ENCODE results near the gene TANC1. TPM values are rescaled to one million over a fixed set of nuclear protein-coding genes. Genes with fewer than 3 reads are reported as not detected.

TANC1 gene
- total RNA-seq, 1 donor from 2014 or later: 56.2 TPM

GRCh38 chr2:159230145-159230877, 261.9 kb downstream of the TANC1 start:
- DNase-seq: no peak
- no peak for ATAC-seq (ENCODE audit: poor library complexity)
- intact Hi-C loops (cut with DNase I): no loop called here

- DNase-seq (no peak), ATAC-seq (ENCODE audit: poor library complexity) (peak; percentile 24)
These were observed 264.2 kb downstream of the TANC1 start for GRCh38 chr2:159232456-159233170.

GRCh38 chr2:159234868-159235267, 266.4 kb downstream of the TANC1 start:
- intact Hi-C loops (cut with DNase I): no loop called here
- DNase-seq: no peak
- no peak for ATAC-seq (ENCODE audit: poor library complexity)

More at GRCh38 chr2:159232456-159233170, 264.2 kb downstream of the TANC1 start:
- intact Hi-C loops (cut with DNase I): no loop called here

- DNase-seq (no peak), ATAC-seq (ENCODE audit: poor library complexity) (no peak)
- intact Hi-C loops (cut with DNase I): no loop called here
These were observed 275.1 kb downstream of the TANC1 start for GRCh38 chr2:159243529-159243928.

GRCh38 chr2:159246325-159246988, 278.0 kb downstream of the TANC1 start:
- intact Hi-C loops (cut with DNase I): no loop called here
- no peak for DNase-seq
- no peak for ATAC-seq (ENCODE audit: poor library complexity)

- ATAC-seq (ENCODE audit: poor library complexity) (peak; percentile 90), DNase-seq (no peak)
- intact Hi-C loops (cut with DNase I): no loop called here
These were observed 281.7 kb downstream of the TANC1 start for GRCh38 chr2:159249990-159250715.

- no peak for DNase-seq
- intact Hi-C loops (cut with DNase I): no loop called here
- peak; percentile 19 for ATAC-seq (ENCODE audit: poor library complexity)
These were observed 283.1 kb downstream of the TANC1 start for GRCh38 chr2:159251296-159252173.

GRCh38 chr2:159252905-159253304, 284.5 kb downstream of the TANC1 start:
- no peak for DNase-seq
- intact Hi-C loops (cut with DNase I): no loop called here

GRCh38 chr2:159256159-159256558, 287.7 kb downstream of the TANC1 start:
- intact Hi-C loops (cut with DNase I): no loop called here
- ATAC-seq (ENCODE audit: poor library complexity) (no peak), DNase-seq (no peak)

More at GRCh38 chr2:159252905-159253304, 284.5 kb downstream of the TANC1 start:
- ATAC-seq (ENCODE audit: poor library complexity): no peak

- DNase-seq (no peak), ATAC-seq (ENCODE audit: poor library complexity) (peak; percentile 36)
- intact Hi-C loops (cut with DNase I): no loop called here
These were observed 293.8 kb downstream of the TANC1 start for GRCh38 chr2:159262226-159262625.

- DNase-seq: no peak
- peak; percentile 94 for ATAC-seq (ENCODE audit: poor library complexity)
- intact Hi-C loops (cut with DNase I): no loop called here
These were observed 294.5 kb downstream of the TANC1 start for GRCh38 chr2:159262904-159263303.

- DNase-seq (no peak), ATAC-seq (ENCODE audit: poor library complexity) (no peak)
- intact Hi-C loops (cut with DNase I): no loop called here
These were observed 296.7 kb downstream of the TANC1 start for GRCh38 chr2:159265171-159265576.

GRCh38 chr2:159266554-159266953, 298.1 kb downstream of the TANC1 start:
- no peak for ATAC-seq (ENCODE audit: poor library complexity)
- no peak for DNase-seq
- intact Hi-C loops (cut with DNase I): no loop called here

- no peak for ATAC-seq (ENCODE audit: poor library complexity)
These were observed 299.5 kb downstream of the TANC1 start for GRCh38 chr2:159267921-159268320.

GRCh38 chr2:159270744-159271379, 302.4 kb downstream of the TANC1 start:
- DNase-seq (no peak), ATAC-seq (ENCODE audit: poor library complexity) (no peak)
- intact Hi-C loops (cut with DNase I): no loop called here

More at GRCh38 chr2:159267921-159268320, 299.5 kb downstream of the TANC1 start:
- no peak for DNase-seq
- intact Hi-C loops (cut with DNase I): no loop called here

- ATAC-seq (ENCODE audit: poor library complexity) (no peak), DNase-seq (no peak)
- intact Hi-C loops (cut with DNase I): no loop called here
These were observed 303.7 kb downstream of the TANC1 start for GRCh38 chr2:159272156-159272555.

- ATAC-seq (ENCODE audit: poor library complexity): no peak
- no peak for DNase-seq
- intact Hi-C loops (cut with DNase I): no loop called here
These were observed 306.7 kb downstream of the TANC1 start for GRCh38 chr2:159275111-159275510.

GRCh38 chr2:159279700-159280099, 311.3 kb downstream of the TANC1 start:
- intact Hi-C loops (cut with DNase I): no loop called here
- ATAC-seq (ENCODE audit: poor library complexity) (no peak), DNase-seq (no peak)

All from Right ventricle myocardium superior (tissue), 1 donor.